BLaER1 (cell line): ENCODE data around the gene SIRT6.

Experiments
- H3K27ac ChIP-seq: shearing (Covaris generic); formaldehyde crosslinking; 2 replicates; pipeline ENCODE4 v1.8.1; 2022
- H3K27me3 ChIP-seq: shearing (Covaris generic); formaldehyde crosslinking; 2 replicates; pipeline ENCODE4 v1.8.1; 2022
- H3K36me3 ChIP-seq: shearing (Covaris generic); formaldehyde crosslinking; 2 replicates; pipeline ENCODE4 v1.8.1; 2022
- H3K4me1 ChIP-seq: shearing (Covaris generic); formaldehyde crosslinking; 2 replicates; pipeline ENCODE4 v1.8.1; 2022
- H3K4me2 ChIP-seq: shearing (Covaris generic); formaldehyde crosslinking; 2 replicates; pipeline ENCODE4 v1.8.1; 2022
- H3K4me3 ChIP-seq: shearing (Covaris generic); formaldehyde crosslinking; 2 replicates; pipeline ENCODE4 v1.8.1; 2022
- H3K9ac ChIP-seq: shearing (Covaris generic); formaldehyde crosslinking; 2 replicates; pipeline ENCODE4 v1.8.1; 2022
- H3K9me3 ChIP-seq: shearing (Covaris generic); formaldehyde crosslinking; 2 replicates; pipeline ENCODE4 v1.8.1; 2022
- H4K20me1 ChIP-seq: shearing (Covaris generic); formaldehyde crosslinking; 2 replicates; pipeline ENCODE4 v1.8.1; 2022
- Cebpa-rat ChIP-seq: shearing (Covaris generic); IDR thresholded peaks from 2 replicates; pipeline ENCODE4 v1.8.1; 2022

SIRT6 gene

GRCh38 chr19:4217429-4218264 lies 35.3 kb upstream of the SIRT6 start:
- H3K36me3 ChIP-seq = no peaks in the 10 kb centered on the region

DNA sequence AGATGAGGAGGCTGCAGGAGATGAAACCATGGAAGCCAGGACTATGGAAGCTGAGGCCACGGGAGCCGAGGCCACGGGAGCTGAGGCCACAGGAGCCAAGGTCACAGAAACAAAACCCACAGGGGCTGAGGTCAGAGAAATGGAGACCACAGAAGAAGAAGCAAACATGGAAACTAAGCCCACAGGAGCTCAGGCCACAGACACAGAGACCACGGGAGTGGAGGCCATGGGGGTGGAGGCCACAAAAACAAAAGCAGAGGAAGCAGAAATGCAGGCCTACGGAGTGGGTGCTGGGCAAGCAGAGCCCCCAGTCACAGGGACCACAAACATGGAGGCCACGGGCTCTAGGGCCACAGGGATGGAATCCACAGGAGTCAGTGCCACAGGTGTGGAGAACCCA lies 34.5 kb upstream of the SIRT6 start:
- no peak overlapping the region for H3K9ac ChIP-seq
- no peak overlapping the region for H3K27ac ChIP-seq
- no peak overlapping the region for H3K4me2 ChIP-seq
- H3K9me3 ChIP-seq = peaks cover 12% of the 10 kb centered on the region; the same call in 1 of the 2 replicates
- H4K20me1 ChIP-seq = no peaks in the 10 kb centered on the region
- H3K4me3 ChIP-seq = no peak overlapping the region
- H3K36me3 ChIP-seq = no peaks in the 10 kb centered on the region
- no peak for TF ChIP-seq Cebpa-rat
- H3K4me1 ChIP-seq = peaks cover 9% of the 10 kb centered on the region; the same call in 1 of the 2 replicates
- H3K27me3 ChIP-seq = no peaks in the 10 kb centered on the region

More at GRCh38 chr19:4217429-4218264, 35.3 kb upstream of the SIRT6 start:
- no peak overlapping the region for H3K9ac ChIP-seq
- peaks cover 15% of the 10 kb centered on the region for H3K4me1 ChIP-seq
- H4K20me1 ChIP-seq = no peaks in the 10 kb centered on the region
- no peaks in the 10 kb centered on the region for H3K27me3 ChIP-seq
- peaks cover 12% of the 10 kb centered on the region; the same call in 1 of the 2 replicates for H3K9me3 ChIP-seq
- H3K4me2 ChIP-seq = no peak overlapping the region
- TF ChIP-seq Cebpa-rat = no peak
- H3K4me3 ChIP-seq = no peak overlapping the region
- H3K27ac ChIP-seq = no peak overlapping the region

- H3K9me3 ChIP-seq = peaks cover 12% of the 10 kb centered on the region; the same call in 1 of the 2 replicates
- H3K4me1 ChIP-seq = peaks cover 9% of the 10 kb centered on the region; the same call in 1 of the 2 replicates
- H3K27me3 ChIP-seq = no peaks in the 10 kb centered on the region
- H3K36me3 ChIP-seq = no peaks in the 10 kb centered on the region
- H3K9ac ChIP-seq = no peak overlapping the region
- H3K4me3 ChIP-seq = no peak overlapping the region
- no peak for TF ChIP-seq Cebpa-rat
- no peak overlapping the region for H3K27ac ChIP-seq
- no peak overlapping the region for H3K4me2 ChIP-seq
- no peaks in the 10 kb centered on the region for H4K20me1 ChIP-seq
Observed at GRCh38 chr19:4215807-4216206, 33.4 kb upstream of the SIRT6 start.

DNA sequence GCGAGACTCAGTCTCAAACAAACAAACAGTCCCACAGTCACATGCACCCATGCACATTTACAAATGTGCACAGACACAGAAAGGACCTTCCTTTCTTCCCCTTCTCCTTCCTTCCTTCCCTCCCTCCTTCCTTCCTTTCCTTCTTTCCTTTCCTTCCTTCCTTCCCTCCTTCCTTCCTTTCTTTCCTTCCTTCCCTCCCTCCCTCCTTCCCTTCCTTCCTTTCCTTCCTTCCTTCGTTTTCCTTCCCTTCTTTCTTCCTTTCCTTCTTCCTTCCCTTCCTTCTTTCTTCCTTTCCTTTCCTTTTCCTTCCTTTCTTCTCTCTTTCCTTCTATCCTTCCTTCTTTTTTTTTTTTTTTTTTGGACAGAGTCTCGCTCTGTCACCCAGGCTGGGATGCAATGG lies 30.8 kb upstream of the SIRT6 start:
- Histone ChIP-seq H3K36me3 (no peaks in the 10 kb centered on the region), H3K4me2 (no peak overlapping the region), H3K9ac (no peak overlapping the region), H3K4me1 (peaks cover 9% of the 10 kb centered on the region; the same call in 1 of the 2 replicates), H3K4me3 (no peak overlapping the region), H3K27ac (no peak overlapping the region), H4K20me1 (no peaks in the 10 kb centered on the region), H3K9me3 (peaks cover 12% of the 10 kb centered on the region; the same call in 1 of the 2 replicates), H3K27me3 (no peaks in the 10 kb centered on the region)
- TF ChIP-seq Cebpa-rat = no peak

GRCh38 chr19:4210166-4210731 lies 27.9 kb upstream of the SIRT6 start:
- Histone ChIP-seq H3K9me3 (no peaks in the 10 kb centered on the region), H3K9ac (no peak overlapping the region), H3K36me3 (no peaks in the 10 kb centered on the region), H4K20me1 (no peaks in the 10 kb centered on the region), H3K4me3 (no peak overlapping the region), H3K4me1 (peaks cover 9% of the 10 kb centered on the region; the same call in 1 of the 2 replicates), H3K4me2 (no peak overlapping the region), H3K27me3 (no peaks in the 10 kb centered on the region), H3K27ac (no peak overlapping the region)
- no peak for TF ChIP-seq Cebpa-rat

- Histone ChIP-seq H3K27ac (no peak overlapping the region), H3K9ac (no peak overlapping the region), H3K27me3 (no peaks in the 10 kb centered on the region), H3K9me3 (no peaks in the 10 kb centered on the region), H4K20me1 (no peaks in the 10 kb centered on the region), H3K36me3 (no peaks in the 10 kb centered on the region), H3K4me2 (no peak overlapping the region), H3K4me1 (no peaks in the 10 kb centered on the region), H3K4me3 (no peak overlapping the region)
- TF ChIP-seq Cebpa-rat = no peak
Observed at GRCh38 chr19:4208385-4209094, 26.2 kb upstream of the SIRT6 start.

GRCh38 chr19:4206818-4207484 lies 24.6 kb upstream of the SIRT6 start:
- H4K20me1 ChIP-seq = no peaks in the 10 kb centered on the region
- no peaks in the 10 kb centered on the region for H3K9me3 ChIP-seq
- TF ChIP-seq Cebpa-rat = no peak
- peaks cover 9% of the 10 kb centered on the region for H3K4me1 ChIP-seq
- no peak overlapping the region for H3K4me3 ChIP-seq
- peaks cover 2% of the 10 kb centered on the region; the same call in 1 of the 2 replicates for H3K27me3 ChIP-seq
- no peak overlapping the region for H3K27ac ChIP-seq
- H3K4me2 ChIP-seq = no peak overlapping the region
- H3K36me3 ChIP-seq = no peaks in the 10 kb centered on the region
- H3K9ac ChIP-seq = no peak overlapping the region

GRCh38 chr19:4201798-4202197 lies 19.4 kb upstream of the SIRT6 start:
- Histone ChIP-seq H3K4me1 (peaks cover 9% of the 10 kb centered on the region), H3K27me3 (peaks cover 52% of the 10 kb centered on the region), H3K9ac (no peak overlapping the region), H3K4me2 (no peak overlapping the region), H4K20me1 (no peaks in the 10 kb centered on the region), H3K9me3 (peaks cover 7% of the 10 kb centered on the region; the same call in 1 of the 2 replicates), H3K4me3 (no peak overlapping the region), H3K36me3 (no peaks in the 10 kb centered on the region), H3K27ac (no peak overlapping the region)
- no peak for TF ChIP-seq Cebpa-rat

DNA sequence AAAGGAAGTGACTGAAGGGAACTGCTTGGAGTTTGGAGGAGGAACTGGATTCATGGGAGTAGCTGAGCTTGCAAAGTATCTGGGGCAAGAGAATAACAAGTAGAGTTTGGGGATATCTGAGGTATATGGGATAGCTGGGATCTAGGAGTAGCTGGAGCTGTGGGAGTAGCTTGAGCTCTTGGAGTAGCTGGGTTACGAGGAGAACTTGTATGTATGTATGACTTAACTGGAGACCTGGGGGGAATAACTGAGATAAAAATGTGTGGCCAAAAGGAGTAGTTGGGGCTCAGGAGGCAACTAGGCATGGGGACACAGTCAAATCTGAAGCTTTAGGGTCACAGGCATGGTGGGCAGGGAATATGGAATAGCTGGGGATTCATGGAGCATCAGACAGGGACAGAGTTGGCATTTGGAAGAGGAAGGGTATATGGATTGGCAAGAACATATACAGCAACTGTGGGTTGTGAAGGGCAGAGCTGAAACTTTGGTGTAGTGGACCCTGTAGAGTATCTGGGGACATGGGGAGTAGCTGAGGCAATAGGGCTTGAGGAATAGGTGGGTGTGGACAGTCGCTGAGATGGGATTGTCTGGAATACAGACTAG lies 18.7 kb upstream of the SIRT6 start:
- H3K27ac ChIP-seq = no peak overlapping the region
- no peaks in the 10 kb centered on the region for H4K20me1 ChIP-seq
- H3K4me1 ChIP-seq = peaks cover 9% of the 10 kb centered on the region
- H3K9me3 ChIP-seq = peaks cover 8% of the 10 kb centered on the region; the same call in 1 of the 2 replicates
- H3K36me3 ChIP-seq = no peaks in the 10 kb centered on the region
- peaks cover 55% of the 10 kb centered on the region for H3K27me3 ChIP-seq
- TF ChIP-seq Cebpa-rat = no peak
- H3K4me2 ChIP-seq = no peak overlapping the region
- no peak overlapping the region for H3K9ac ChIP-seq
- H3K4me3 ChIP-seq = no peak overlapping the region
